ENCODE results near the gene FHIT.

FHIT gene

GRCh38 chr3:59779260-59779659, 1472.0 kb downstream of the FHIT start:
- no peaks in the 10 kb centered on the region for H3K79me2 ChIP-seq (ENCODE audit: control insufficient read depth, low read length)
- no peak overlapping the region for H3K4me2 ChIP-seq (ENCODE audit: low read length)
- no peak for TF ChIP-seq CTCF (IDR thresholded peaks at IDR 0.05; ENCODE audit: low read depth, low read length, poor library complexity, severe bottlenecking)
- TF ChIP-seq EZH2phosphoT487 (IDR thresholded peaks at IDR 0.05; ENCODE audit: borderline replicate concordance, low read length), result no peak
- no peaks in the 10 kb centered on the region for H3K4me1 ChIP-seq (ENCODE audit: control insufficient read depth, low read length)
- H3K36me3 ChIP-seq (ENCODE audit: control insufficient read depth, low read length), result no peaks in the 10 kb centered on the region
- no peaks in the 10 kb centered on the region for H4K20me1 ChIP-seq (ENCODE audit: control insufficient read depth, insufficient read depth, low read depth, low read length)
- no peaks in the 10 kb centered on the region for H3K9me3 ChIP-seq (ENCODE audit: control insufficient read depth, insufficient read depth, low read length)
- H3F3A ChIP-seq (ENCODE audit: control insufficient read depth, insufficient read depth), result no peaks in the 10 kb centered on the region
- H3K27ac ChIP-seq (ENCODE audit: low read depth, low read length), result no peak overlapping the region
- no peaks in the 10 kb centered on the region for H3K9me2 ChIP-seq (replicated peaks; ENCODE audit: control insufficient read depth, low read length)
- H3K4me3 ChIP-seq (ENCODE audit: low read length), result no peak overlapping the region
- no peaks in the 10 kb centered on the region for H3K27me3 ChIP-seq (ENCODE audit: control insufficient read depth, low read length)

- Histone ChIP-seq H3K27ac (ENCODE audit: low read depth, low read length) (no peak overlapping the region), H3F3A (ENCODE audit: control insufficient read depth, insufficient read depth) (no peaks in the 10 kb centered on the region), H3K4me2 (ENCODE audit: low read length) (no peak overlapping the region), H3K4me1 (ENCODE audit: control insufficient read depth, low read length) (no peaks in the 10 kb centered on the region), H3K36me3 (ENCODE audit: control insufficient read depth, low read length) (no peaks in the 10 kb centered on the region), H4K20me1 (ENCODE audit: control insufficient read depth, insufficient read depth, low read depth, low read length) (no peaks in the 10 kb centered on the region), H3K9me3 (ENCODE audit: control insufficient read depth, insufficient read depth, low read length) (no peaks in the 10 kb centered on the region), H3K79me2 (ENCODE audit: control insufficient read depth, low read length) (no peaks in the 10 kb centered on the region), H3K9me2 (replicated peaks; ENCODE audit: control insufficient read depth, low read length) (no peaks in the 10 kb centered on the region), H3K4me3 (ENCODE audit: low read length) (no peak overlapping the region), H3K27me3 (ENCODE audit: control insufficient read depth, low read length) (no peaks in the 10 kb centered on the region)
- TF ChIP-seq CTCF (IDR thresholded peaks at IDR 0.05; ENCODE audit: low read depth, low read length, poor library complexity, severe bottlenecking) (no peak), EZH2phosphoT487 (IDR thresholded peaks at IDR 0.05; ENCODE audit: borderline replicate concordance, low read length) (no peak)
Measured at GRCh38 chr3:59777667-59778077, 1473.6 kb downstream of the FHIT start.

GRCh38 chr3:59777066-59777465, 1474.2 kb downstream of the FHIT start:
- Histone ChIP-seq H3K9me2 (replicated peaks; ENCODE audit: control insufficient read depth, low read length) (no peaks in the 10 kb centered on the region), H3K36me3 (ENCODE audit: control insufficient read depth, low read length) (no peaks in the 10 kb centered on the region), H3K79me2 (ENCODE audit: control insufficient read depth, low read length) (no peaks in the 10 kb centered on the region), H3K27ac (ENCODE audit: low read depth, low read length) (no peak overlapping the region), H3F3A (ENCODE audit: control insufficient read depth, insufficient read depth) (no peaks in the 10 kb centered on the region), H3K27me3 (ENCODE audit: control insufficient read depth, low read length) (no peaks in the 10 kb centered on the region), H4K20me1 (ENCODE audit: control insufficient read depth, insufficient read depth, low read depth, low read length) (no peaks in the 10 kb centered on the region), H3K9me3 (ENCODE audit: control insufficient read depth, insufficient read depth, low read length) (no peaks in the 10 kb centered on the region), H3K4me3 (ENCODE audit: low read length) (no peak overlapping the region), H3K4me2 (ENCODE audit: low read length) (no peak overlapping the region), H3K4me1 (ENCODE audit: control insufficient read depth, low read length) (no peaks in the 10 kb centered on the region)
- TF ChIP-seq CTCF (IDR thresholded peaks at IDR 0.05; ENCODE audit: low read depth, low read length, poor library complexity, severe bottlenecking) (no peak), EZH2phosphoT487 (IDR thresholded peaks at IDR 0.05; ENCODE audit: borderline replicate concordance, low read length) (no peak)
